ENCODE measurements around the gene ANKH.

Gene ANKH

DNA sequence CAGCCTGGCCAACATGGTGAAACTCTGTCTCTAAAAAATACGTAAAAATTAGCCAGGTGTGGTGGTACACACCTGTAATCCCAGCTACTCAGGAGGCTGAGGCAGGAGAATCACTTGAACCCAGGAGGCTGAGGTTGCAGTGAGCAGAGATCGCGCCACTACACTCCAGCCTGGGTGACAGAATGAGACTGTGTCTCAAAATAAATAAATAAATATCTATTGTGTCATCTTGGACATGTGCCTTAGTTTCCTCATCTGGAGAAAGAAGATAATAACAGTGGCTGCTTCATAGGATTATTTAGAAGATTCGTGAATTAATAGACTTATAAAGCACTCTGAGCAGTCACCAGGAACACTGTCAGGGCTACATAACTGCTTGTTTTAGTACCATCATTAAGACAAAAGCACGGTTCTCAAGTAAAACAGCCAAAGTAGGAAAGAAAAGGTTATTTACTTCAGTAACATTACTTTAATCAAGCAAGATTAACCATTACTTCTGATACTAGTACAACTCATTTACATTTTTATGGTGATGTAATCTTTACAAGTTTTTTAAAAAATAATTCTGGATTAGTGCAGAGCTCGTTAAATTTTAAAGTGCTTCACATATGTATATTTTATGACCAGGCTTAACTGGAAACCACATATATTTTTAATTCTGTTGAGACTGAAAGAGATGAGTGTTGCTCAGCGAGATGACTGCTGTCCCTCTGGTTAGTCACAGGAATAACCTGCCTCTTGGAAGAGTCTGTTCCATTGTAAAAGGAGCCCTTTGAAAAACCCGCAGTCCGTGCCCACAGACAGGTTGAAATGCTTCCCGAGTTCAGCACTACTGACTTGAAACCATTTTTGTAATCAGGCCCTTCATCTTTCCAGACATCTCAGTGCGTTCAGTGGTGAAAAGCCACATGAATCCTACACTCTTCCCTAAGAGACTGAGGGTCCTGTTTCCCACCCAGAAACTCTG is 36.7 kb downstream of the ANKH start:
- no peak for DNase-seq (ENCODE audit: low read depth)
- no peak overlapping the region for H3K4me3 ChIP-seq (ENCODE audit: low read length)
- TF ChIP-seq, protein P1, sequence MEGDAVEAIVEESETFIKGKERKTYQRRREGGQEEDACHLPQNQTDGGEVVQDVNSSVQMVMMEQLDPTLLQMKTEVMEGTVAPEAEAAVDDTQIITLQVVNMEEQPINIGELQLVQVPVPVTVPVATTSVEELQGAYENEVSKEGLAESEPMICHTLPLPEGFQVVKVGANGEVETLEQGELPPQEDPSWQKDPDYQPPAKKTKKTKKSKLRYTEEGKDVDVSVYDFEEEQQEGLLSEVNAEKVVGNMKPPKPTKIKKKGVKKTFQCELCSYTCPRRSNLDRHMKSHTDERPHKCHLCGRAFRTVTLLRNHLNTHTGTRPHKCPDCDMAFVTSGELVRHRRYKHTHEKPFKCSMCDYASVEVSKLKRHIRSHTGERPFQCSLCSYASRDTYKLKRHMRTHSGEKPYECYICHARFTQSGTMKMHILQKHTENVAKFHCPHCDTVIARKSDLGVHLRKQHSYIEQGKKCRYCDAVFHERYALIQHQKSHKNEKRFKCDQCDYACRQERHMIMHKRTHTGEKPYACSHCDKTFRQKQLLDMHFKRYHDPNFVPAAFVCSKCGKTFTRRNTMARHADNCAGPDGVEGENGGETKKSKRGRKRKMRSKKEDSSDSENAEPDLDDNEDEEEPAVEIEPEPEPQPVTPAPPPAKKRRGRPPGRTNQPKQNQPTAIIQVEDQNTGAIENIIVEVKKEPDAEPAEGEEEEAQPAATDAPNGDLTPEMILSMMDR (conservative IDR thresholded peaks at IDR 0.05; ENCODE audit: low read depth, low read length) = no peak

GRCh38 chr5:14834062-14834461 is 37.5 kb downstream of the ANKH start:
- no peak for DNase-seq (ENCODE audit: low read depth)
- no peak overlapping the region for H3K4me3 ChIP-seq (ENCODE audit: low read length)
- TF ChIP-seq, protein P1 (conservative IDR thresholded peaks at IDR 0.05; ENCODE audit: low read depth, low read length) = no peak

- no peak overlapping the region for H3K4me3 ChIP-seq (ENCODE audit: low read length)
- no peak for DNase-seq (ENCODE audit: low read depth)
- TF ChIP-seq, protein P1 (conservative IDR thresholded peaks at IDR 0.05; ENCODE audit: low read depth, low read length) = no peak
Measured at GRCh38 chr5:14831006-14831338, 40.6 kb downstream of the ANKH start.

DNA sequence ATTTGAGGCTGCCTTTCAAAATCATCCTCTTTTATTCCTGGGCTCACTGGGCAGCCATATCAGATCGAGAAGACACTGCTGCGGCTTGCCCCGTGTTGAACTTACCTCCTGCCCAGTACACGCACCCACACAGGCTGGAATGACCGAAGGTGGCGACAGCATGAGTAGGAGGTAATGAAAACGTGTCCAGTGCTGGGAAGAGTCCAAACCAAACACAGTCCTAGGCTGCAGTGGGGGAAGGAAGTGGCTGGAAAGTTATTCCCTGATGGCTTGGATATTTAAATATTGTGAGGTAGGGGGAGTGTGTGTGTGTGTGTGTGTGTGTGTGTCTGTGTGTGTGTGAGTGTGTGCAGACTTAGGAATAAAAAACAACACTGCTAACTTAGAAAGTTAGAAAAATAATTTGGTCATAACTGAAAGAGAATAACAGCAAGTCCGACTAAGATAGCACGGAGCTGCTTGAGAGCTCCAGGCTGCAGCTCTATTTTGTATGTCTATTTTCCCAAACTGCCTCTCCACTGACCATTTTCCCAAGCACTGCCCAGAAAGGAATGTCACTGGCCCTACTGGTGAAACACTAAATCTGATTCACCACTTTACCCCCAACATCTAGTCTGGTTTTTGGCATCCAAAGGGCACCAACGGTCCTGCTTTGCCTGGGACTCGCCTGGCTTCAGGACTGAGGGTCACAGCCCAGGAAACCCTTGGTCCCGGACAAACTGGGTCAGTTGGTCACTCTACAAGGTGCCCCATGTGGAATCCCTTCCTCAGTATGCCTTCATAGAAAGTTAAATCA is 41.2 kb downstream of the ANKH start:
- no peak for DNase-seq (ENCODE audit: low read depth)
- TF ChIP-seq, protein P1 (conservative IDR thresholded peaks at IDR 0.05; ENCODE audit: low read depth, low read length) = no peak

DNA sequence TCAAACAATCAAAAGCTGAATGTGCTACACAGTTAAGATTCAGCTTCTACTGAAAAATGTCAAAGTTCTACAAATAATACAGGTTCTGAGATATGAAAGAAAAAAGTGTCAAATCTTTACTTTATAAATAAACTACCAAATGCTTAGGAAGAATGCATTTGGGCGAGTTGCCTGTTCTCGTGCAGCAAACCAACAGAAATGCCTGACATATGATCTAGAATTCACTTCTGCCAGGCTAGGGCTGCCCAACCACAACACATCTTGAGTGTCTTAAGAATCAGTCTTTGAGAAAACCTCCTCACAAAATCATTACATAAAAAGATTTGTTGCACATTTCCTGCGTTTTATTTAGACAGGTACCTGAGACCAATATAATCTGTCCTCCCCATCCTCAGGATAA is 42.2 kb downstream of the ANKH start:
- DNase-seq (ENCODE audit: low read depth) = no peak
- no peak overlapping the region for H3K4me3 ChIP-seq (ENCODE audit: low read length)
- TF ChIP-seq, protein P1 (conservative IDR thresholded peaks at IDR 0.05; ENCODE audit: low read depth, low read length) = no peak

More for the DNA sequence above, 41.2 kb downstream of the ANKH start:
- H3K4me3 ChIP-seq (ENCODE audit: low read length) = no peak overlapping the region

GRCh38 chr5:14826714-14827113 is 44.9 kb downstream of the ANKH start:
- DNase-seq (ENCODE audit: low read depth) = no peak
- H3K4me3 ChIP-seq (ENCODE audit: low read length) = no peak overlapping the region
- TF ChIP-seq, protein P1 (conservative IDR thresholded peaks at IDR 0.05; ENCODE audit: low read depth, low read length) = no peak
